IPS-NIHi11 (cell line): ENCODE results near the gene COL5A1.

ENCODE experiments used
- DNase-seq: peaks from one replicate; pipeline ENCODE4 v3.0.0; 2012; ENCODE audit warnings: mixed read lengths, low spot score

The COL5A1 gene

GRCh38 chr9:134818591-134818990 is 177.0 kb downstream of the COL5A1 start:
- DNase-seq: no peak

- no peak for DNase-seq
Observed at GRCh38 chr9:134820901-134821300, 179.3 kb downstream of the COL5A1 start.

GRCh38 chr9:134822541-134822940 is 180.9 kb downstream of the COL5A1 start:
- DNase-seq: no peak

GRCh38 chr9:134823623-134824022 is 182.0 kb downstream of the COL5A1 start:
- DNase-seq: no peak

- DNase-seq: no peak
Observed at GRCh38 chr9:134824583-134824982, 183.0 kb downstream of the COL5A1 start.

- DNase-seq: no peak
Observed at GRCh38 chr9:134825025-134825424, 183.4 kb downstream of the COL5A1 start.

- no peak for DNase-seq
Observed at GRCh38 chr9:134826336-134827285, 185.0 kb downstream of the COL5A1 start.

GRCh38 chr9:134827559-134827958 is 186.0 kb downstream of the COL5A1 start:
- no peak for DNase-seq

GRCh38 chr9:134827993-134828392 is 186.4 kb downstream of the COL5A1 start:
- no peak for DNase-seq

- no peak for DNase-seq
Observed at GRCh38 chr9:134828892-134829291, 187.3 kb downstream of the COL5A1 start.

- DNase-seq: no peak
Observed at GRCh38 chr9:134829356-134829937, 187.8 kb downstream of the COL5A1 start.

GRCh38 chr9:134830126-134830525 is 188.5 kb downstream of the COL5A1 start:
- no peak for DNase-seq

- no peak for DNase-seq
Observed at GRCh38 chr9:134830926-134831720, 189.5 kb downstream of the COL5A1 start.

- DNase-seq: no peak
Observed at GRCh38 chr9:134832471-134832870, 190.9 kb downstream of the COL5A1 start.

- no peak for DNase-seq
Observed at GRCh38 chr9:134833294-134833880, 191.8 kb downstream of the COL5A1 start.

GRCh38 chr9:134834217-134834956 is 192.8 kb downstream of the COL5A1 start:
- no peak for DNase-seq

GRCh38 chr9:134834957-134835419 is 193.4 kb downstream of the COL5A1 start:
- DNase-seq: no peak

GRCh38 chr9:134835448-134835847 is 193.8 kb downstream of the COL5A1 start:
- DNase-seq: no peak

- DNase-seq: no peak
Observed at GRCh38 chr9:134835987-134836386, 194.4 kb downstream of the COL5A1 start.

GRCh38 chr9:134836406-134836970 is 194.9 kb downstream of the COL5A1 start:
- DNase-seq: no peak

- no peak for DNase-seq
Observed at GRCh38 chr9:134837529-134837928, 195.9 kb downstream of the COL5A1 start.
